ENCODE measurements around the gene PHKG1.
"Not testable (repeated sequence)": the region's sequence is repeated elsewhere in the genome, so short reads cannot be mapped to it uniquely, and the experiment has no call there.

The PHKG1 gene

DNA sequence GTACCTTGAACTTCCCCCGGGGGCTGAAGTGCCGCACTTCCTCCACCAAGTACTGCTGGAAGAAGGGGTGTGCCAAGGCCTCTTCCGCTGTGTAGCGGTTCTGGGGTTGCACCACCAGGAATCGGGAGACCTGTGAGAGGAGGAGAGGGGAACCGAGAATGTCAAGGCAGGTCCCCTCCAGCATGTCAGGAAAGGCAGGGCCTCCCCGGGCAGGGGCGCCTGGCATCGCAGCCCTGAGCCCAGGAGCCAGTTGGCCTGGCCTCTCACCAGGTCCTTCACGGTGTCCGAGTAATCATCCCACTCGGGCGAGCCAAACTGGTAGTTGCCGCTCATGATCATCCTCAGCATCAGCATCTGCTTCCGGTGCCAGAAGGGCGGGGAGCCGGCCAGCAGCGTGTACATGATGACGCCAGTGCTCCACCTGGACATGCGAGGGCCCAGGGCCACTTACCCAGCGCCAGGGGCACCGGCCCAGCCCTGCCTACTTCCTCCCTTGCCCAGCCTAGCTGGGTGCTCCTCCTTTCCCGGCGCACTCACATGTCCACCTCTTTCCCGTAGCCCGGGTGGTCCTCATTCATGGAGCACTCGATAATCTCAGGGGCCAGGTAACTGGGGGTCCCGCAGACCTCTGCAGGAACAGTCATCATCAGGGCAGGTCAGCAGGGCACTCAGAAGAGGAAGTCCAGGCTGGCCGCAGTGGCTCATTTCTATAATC lies 11.0 kb downstream of the PHKG1 start:
- no peak for DNase-seq

DNA sequence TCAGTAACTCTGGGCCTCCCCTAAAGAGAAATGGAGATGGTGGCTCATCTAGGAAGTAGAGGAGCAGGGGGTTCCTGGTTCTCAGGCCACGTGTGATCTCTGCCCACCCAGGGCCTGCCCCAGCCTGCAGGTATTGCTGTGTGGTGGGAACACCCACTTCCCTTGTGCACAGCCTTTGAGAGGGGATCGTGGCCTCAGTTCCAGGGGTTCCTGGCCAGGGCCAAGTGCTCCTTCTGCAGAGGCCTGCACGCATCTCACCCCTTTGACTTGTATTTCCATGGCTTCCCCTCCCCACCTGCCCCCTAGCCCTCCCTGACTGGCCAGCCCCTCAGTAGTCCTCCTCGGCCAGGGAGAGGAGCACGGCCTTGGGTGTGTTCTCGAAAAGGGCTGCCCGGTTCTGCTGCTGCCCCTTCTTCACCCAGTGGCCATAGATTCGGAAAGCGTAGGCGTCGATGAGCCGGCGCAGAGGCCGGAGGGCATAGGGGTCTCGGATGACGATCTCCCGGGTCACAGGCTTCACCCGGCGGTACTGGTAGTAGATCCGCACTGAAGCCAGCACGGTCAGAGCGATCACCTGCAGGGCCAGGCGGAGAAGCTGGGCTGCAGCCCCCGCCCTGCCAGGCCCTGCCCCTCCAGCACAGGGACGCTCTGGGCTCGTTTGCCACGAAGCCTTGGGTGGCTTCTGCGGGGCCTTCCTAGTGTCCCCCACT lies 11.9 kb downstream of the PHKG1 start:
- not testable (repeated sequence) for DNase-seq

DNA sequence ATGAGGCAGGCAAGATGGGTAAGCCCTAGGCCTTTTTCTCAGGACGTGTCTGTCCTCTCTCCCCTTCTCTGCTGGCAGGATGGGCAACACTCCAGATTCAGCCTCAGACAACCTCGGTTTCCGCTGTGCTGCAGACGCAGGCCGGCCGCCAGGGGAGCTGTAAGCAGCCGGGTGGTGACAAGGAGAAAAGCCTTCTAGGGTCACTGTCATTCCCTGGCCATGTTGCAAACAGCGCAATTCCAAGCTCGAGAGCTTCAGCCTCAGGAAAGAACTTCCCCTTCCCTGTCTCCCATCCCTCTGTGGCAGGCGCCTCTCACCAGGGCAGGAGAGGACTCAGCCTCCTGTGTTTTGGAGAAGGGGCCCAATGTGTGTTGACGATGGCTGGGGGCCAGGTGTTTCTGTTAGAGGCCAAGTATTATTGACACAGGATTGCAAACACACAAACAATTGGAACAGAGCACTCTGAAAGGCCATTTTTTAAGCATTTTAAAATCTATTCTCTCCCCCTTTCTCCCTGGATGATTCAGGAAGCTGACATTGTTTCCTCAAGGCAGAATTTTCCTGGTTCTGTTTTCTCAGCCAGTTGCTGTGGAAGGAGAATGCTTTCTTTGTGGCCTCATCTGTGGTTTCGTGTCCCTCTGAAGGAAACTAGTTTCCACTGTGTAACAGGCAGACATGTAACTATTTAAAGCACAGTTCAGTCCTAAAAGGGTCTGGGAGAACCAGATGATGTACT lies 13.1 kb downstream of the PHKG1 start:
- no peak for DNase-seq

DNA sequence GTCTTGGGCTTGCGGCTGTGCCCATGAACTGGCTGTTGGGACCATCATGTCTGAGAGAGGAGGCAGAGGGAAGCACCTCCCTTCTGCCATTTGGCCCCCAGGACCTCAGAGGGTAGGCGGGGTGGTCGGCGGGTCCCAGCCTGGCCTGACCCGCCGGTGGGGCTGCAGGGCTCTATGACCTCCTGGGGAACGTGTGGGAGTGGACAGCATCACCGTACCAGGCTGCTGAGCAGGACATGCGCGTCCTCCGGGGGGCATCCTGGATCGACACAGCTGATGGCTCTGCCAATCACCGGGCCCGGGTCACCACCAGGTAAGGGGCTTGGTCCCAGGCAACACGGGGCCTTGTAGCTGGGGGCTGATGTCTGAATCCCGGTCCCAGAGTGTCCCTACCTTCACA lies 14.6 kb downstream of the PHKG1 start:
- no peak for DNase-seq

DNA sequence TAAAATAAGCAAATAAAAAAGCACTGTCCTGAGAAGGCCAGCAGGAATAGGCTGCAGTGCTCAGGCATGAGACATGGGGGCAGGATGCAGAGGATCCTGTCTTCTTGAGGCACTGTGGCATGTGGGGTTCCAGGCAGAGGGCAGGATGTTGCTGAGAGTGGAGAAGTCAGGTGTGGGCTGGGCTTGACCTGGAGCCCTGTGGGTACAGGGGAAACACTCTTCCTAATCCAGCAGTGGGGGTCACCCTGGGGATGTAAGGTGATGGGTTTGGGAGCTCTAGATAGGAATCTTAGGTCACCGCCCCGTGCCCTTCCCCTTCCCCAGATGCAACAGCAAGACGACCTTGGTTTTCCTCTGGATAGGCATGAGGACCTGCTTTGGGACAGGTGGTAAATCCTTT lies 15.1 kb downstream of the PHKG1 start:
- DNase-seq: no peak

DNA sequence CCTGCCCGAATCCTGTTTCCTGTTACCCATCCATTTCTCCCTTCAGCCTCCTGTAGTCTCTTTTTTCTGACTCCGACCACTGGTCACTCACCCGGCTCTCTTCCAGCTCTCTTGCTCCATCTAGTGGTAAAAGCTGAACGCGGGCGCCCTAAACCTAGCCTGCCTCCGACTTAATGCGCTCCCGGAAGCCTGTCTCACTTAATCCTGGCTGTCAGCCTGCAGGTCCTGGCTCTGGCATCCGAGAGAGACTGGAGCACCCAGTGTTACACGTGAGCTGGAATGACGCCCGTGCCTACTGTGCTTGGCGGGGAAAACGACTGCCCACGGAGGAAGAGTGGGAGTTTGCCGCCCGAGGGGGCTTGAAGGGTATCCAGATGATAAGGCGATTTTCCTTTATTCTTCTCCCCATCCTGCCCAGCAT lies 18.4 kb downstream of the PHKG1 start:
- DNase-seq: peak; percentile 85

DNA sequence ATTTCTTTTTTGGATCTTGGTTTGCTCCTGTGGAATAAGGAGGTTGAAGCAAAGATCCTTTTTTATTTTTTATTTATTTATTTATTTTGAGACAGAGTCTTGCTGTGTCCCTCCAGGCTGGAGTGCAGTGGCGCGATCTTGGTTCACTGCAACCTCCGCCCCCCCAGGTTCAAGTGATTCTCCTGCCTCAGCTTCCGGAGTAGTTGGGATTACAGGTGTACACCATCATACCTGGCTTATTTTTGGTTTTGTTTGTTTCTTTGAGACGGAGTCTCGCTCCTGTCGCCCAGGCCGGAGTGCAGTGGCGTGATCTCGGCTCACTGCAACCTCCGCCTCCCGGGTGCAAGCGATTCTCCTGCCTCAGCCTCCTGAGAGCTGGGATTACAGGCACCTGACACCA lies 26.4 kb downstream of the PHKG1 start:
- DNase-seq: not testable (repeated sequence)

DNA sequence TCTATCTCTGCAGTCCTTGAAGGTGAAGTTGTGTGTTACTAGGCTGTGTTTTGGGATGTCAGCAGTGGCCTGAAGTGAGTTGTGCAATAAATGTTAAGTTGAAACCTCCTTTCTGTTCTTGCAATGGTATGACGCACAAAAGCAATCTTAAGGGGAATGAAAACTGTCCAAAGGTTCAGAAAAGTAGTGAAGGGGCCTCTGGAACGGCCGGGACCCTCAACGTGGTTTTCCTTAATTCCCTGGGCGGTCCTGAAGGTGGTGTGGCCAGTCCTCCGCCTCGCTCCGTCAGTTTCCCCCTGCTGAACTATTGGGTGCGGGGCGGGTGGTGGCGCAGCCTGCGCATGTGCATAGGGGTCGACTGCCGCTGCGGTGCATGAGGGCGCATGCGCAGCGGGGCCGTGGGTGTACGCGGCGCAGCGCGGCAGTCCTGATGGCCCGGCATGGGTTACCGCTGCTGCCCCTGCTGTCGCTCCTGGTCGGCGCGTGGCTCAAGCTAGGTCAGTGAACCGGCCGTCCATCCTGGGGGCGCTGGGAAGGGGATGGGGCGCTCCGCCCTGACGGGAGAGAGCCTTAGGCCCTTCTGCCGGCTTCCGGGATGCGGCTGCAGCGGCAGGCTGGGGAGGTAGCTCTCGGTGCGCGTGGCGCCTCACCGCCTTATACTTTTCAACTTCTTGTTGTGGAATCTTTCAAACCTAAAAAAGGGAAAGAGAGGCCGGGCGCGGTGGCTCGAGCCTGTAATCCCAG lies 28.7 kb downstream of the PHKG1 start, which contains the start of gene SUMF2:
Gene SUMF2, plus strand, starts transcription at position 405 of the 744 bp plus-strand sequence. Its CDS starts 26 bp downstream, at position 431.
- peak; percentile 89 for DNase-seq

DNA sequence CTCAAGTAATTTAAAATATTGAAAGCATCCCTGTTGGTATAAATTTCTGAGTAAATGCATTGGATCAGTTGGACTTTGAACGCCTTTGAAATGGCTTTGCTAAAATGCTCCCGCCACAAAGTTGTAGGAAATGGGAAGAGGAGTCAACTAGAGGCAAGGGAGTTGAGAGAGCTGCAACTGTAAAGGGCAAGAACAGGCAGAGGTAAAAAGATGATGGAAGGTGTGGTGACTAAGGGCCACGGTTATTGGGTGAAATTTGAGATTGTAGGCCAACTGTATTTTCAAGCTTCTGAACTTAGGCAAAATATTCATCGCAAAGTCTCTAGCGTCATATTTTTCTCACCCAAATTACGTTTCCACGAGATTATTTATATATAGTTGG lies 29.3 kb downstream of the PHKG1 start:
- no peak for DNase-seq

DNA sequence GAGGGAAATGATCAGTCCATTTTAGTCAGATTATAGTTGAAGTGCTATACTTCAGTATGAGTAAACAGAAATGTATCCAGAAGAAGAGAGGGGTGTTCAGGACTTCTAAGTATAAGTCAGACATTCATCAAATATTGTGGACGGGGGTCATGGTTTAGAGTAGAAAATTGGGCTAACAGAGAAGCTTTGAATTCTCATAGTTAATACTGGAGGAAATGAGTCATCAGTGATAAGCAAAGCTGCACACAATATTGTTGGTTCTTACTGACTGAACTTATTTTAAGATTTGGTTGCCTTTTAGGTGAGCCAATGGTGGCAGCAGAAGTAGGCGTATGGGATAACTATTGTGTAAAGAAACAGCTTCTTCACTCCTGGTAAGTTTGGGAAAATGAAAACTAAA lies 30.4 kb downstream of the PHKG1 start:
- DNase-seq: peak; percentile 68

DNA sequence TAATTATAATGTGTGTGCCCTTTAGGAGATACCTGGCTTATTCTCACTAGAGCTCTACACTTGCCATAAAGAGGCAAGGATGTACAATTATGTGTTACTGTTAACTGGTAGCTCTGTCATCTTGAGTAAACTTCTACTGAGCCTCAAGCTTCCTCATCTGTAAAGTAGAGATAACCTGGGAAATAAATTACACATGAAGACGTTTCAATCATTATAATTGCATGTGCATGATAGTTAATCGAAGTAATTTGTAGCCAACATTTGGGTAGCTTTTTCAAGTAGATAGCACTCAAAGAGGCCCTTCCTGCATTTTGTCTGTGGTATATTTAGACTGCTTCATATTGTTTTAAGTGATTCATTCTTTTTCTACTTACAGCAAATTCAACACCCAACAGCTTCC lies 38.8 kb downstream of the PHKG1 start:
- DNase-seq: no peak

DNA sequence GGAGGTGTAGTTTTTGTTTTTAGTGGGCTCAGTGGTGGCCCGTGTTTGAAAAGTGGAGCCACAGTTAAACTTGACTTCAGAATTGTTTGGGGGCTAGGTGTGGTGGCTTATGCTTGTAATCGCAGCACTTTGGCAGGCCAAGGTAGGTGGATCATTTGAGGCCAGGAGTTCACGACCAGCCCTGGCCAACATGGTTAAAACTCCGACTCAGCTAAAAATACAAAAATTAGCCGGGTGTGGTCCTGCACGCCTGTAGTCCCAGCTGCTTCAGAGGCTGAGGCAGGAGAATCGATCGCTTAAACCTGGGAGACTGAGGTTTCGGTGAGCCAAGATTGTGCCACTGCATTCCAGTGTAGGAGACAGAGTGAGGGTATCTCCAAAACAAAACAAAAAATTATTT lies 39.4 kb downstream of the PHKG1 start:
- no peak for DNase-seq

DNA sequence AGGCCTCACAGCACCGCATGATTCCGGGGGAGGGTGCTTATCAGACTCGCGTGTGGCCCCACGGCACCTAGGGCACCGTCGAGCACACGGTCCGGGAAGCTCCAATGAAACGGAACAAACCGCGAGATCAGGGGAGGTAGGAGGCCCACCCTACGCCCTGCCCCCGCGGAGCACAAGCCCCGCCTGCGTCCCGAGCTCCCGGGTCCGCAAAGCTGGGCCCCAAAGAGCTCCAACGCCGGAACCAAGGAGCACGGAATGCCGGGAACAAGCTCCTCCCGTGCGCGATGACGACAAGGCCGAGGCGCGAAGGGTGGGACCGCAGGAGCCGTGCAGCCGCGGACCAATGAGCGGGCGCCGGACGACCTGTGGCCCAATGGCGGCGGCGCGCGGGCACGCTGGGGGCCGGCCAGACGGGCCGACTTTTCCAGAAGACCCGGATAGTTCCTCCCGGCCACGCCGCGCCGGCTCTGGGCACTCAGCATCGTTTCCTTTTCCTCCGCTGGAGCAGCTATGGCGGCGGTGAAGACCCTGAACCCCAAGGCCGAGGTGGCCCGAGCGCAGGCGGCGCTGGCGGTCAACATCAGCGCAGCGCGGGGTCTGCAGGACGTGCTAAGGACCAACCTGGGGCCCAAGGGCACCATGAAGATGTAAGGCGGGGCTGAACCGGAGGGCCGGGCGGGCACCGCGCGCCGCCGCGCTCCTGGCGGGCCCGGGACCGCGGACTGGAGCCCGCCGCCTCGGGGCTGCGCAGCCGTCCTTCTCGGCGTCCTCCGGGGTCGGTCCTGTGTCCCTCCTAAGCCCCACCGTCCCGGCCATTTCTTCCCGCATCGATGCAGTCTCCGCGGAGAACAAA lies 41.2 kb downstream of the PHKG1 start, which contains the start of the genes CCT6A and PSPH:
Gene CCT6A, plus strand, starts transcription at position 427 of the 853 bp plus-strand sequence. Its CDS starts 84 bp downstream, at position 511.
Gene PSPH, minus strand, starts transcription at position 106 of the 853 bp plus-strand sequence. CDS start 30,232 bp downstream, outside the sequence.
- peak; percentile 98 for DNase-seq

DNA sequence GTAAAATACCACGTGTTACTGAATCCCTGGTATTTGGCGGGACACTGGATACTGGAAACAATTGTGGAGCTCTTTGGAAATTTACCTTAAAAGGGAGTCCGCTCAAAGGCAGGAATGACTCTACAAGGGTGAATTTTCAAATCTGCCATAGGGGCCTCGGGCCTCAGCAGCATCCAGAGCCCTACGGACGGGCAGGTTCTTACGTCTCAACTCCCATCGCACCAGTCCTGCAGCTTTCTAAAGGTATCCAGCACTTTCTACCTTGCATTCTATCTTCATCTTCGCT lies 41.8 kb downstream of the PHKG1 start:
- no peak for DNase-seq

DNA sequence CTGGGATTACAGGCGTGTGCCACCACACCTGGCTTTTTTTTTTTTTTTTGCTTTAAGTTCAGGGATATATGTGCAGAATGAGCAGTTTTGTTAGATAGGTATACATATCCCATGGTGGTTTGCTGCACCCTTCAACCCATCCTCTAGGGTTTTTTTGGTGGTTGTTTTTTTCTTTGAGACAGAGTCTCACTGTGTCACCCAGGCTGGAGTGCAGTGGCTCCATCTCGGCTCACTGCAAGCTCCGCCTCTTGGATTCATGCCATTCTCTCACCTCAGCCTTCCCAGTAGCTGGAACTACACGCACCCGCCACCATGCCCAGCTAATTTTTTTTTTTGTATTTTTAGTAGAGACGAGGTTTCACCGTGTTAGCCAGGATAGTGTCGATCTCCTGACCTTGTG lies 44.0 kb downstream of the PHKG1 start:
- DNase-seq: peak; percentile 42

DNA sequence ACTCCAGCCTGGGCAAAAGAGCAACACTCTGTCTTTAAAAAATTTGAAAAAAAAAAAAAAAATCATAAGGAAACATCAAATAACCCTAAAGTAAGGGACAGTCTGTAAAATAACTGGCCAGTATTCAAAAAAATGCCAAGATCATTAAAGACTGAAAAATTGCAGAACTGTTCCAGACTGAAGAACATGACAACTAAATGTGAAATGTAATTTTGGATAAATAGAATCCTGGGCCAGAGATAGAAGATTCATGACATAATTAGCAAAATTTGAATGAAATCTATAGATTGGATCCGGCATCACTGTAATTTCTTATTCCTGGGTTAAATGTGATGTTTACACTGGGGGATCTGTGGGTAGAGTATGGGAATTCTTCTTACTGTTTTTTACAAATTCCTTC lies 44.5 kb downstream of the PHKG1 start:
- no peak for DNase-seq

DNA sequence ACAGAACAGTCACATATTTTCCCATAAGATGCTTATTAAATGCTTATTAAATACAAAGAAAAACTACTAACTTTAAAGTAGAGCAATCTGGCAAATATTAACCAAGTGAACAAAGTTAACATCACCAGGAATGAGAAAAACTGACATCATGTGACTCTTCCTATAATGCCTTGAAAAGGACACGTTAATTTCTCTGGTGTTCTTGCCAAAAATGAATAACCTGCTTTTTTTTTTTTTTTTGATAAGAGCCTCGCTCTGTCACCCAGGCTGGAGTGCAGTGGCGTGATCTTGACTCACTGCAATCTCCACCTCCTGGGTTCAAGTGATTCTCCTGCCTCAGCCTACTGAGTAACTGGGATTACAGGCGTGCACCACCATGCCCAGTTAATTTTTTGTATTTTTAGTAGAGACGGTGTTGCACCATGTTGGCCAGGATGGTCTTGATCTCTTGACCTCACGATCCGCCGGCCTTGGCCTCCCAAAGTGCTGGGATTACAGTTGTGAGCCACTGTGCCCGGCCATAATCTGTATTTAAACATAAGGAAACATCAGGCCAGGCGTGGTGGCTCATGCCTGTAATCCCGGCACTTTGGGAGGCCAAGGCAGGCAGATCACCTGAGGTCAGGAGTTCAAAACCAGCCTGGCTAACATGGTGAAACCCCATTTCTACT lies 45.2 kb downstream of the PHKG1 start:
- peak; percentile 65 for DNase-seq

DNA sequence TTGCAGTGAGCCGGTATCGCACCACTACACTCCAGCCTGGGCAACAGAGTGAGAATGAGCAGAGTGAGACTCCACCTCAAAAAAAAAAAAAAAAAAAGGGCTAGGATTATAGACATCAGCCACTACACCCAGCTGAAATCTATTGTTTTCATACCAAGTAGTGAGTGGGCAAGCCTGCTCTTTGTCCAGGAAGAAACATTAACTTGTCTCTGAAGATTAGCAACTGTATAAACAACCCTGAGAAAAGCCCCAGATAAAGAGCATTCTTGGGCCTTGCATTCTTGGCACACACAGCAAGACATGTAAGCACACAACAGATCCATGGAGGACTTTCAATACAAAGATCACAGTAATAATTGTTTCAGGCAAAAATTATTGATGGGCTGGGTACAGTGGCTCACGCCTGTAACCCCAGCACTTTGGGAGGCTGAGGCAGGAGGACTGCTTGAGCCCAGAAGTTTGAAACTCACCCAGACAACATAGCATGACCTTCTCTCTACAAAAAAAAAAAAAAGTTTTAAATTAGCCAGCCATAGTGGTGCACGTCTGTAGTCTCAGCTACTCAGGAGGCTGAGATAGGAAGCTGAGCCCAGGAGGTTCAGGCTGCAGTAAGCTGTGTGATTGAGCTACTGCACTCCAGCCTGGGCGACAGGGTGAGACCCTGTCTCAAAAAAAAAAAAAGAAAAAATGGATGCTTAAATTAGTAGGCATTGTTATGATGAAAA lies 45.9 kb downstream of the PHKG1 start:
- peak; percentile 76 for DNase-seq

DNA sequence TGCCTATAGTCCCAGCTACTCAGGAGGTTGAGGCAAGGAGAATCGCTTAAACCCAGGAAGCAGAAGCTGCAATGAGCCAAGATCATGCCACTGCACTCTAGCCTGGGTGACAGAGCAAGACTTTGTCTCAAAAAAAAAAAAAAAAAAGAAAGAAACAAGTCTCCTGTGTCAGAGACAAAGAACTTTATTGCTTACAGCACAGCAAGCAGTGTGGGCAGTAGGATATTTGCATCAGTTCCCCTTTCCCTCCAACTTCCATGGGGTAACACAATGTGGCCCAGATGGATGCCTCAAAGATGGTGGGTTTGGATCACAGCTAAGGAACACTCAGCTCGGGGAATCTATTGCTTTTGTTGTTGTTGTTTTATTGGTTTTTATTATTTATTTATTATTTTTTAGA lies 47.0 kb downstream of the PHKG1 start:
- not testable (repeated sequence) for DNase-seq

DNA sequence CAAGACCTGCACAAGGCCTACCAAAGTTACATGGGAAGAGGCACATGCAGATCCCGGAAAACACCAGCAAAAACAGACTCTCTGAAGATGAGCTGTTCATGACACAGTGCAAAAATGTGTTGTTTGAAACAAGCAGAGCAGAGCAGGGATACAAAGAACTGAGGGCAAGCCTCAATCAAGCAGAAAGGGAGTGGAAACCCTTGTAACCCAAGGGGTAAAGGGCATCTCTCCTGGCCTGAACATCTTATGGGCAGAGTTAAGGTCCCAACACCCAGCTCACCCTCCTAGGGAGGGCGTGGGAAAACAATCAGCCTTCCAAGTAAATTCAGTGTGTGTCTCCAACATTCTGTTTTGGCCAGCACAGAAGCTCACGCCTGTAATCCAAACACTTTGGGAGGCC lies 52.0 kb downstream of the PHKG1 start:
- no peak for DNase-seq
